ENCODE measurements around the gene ANTXR1.
"Not testable (repeated sequence)": the region's sequence is repeated elsewhere in the genome, so short reads cannot be mapped to it uniquely, and the experiment has no call there.

ANTXR1 gene

GRCh38 chr2:69244882-69245281, 231.9 kb downstream of the ANTXR1 start:
- no peak for DNase-seq

GRCh38 chr2:69247583-69247982, 234.6 kb downstream of the ANTXR1 start:
- no peak for DNase-seq

GRCh38 chr2:69248232-69248631, 235.3 kb downstream of the ANTXR1 start:
- no peak for DNase-seq

- DNase-seq = no peak
Measured at GRCh38 chr2:69250981-69251380, 238.0 kb downstream of the ANTXR1 start.

GRCh38 chr2:69251943-69252342, 239.0 kb downstream of the ANTXR1 start:
- no peak for DNase-seq

- no peak for DNase-seq
Measured at GRCh38 chr2:69253112-69253511, 240.1 kb downstream of the ANTXR1 start.

- no peak for DNase-seq
Measured at GRCh38 chr2:69253611-69254301, 240.8 kb downstream of the ANTXR1 start.

GRCh38 chr2:69255760-69256159, 242.8 kb downstream of the ANTXR1 start:
- no peak for DNase-seq

- DNase-seq = not testable (repeated sequence)
Measured at GRCh38 chr2:69259994-69260591, 247.1 kb downstream of the ANTXR1 start.

GRCh38 chr2:69260666-69261065, 247.7 kb downstream of the ANTXR1 start:
- no peak for DNase-seq

- no peak for DNase-seq
Measured at GRCh38 chr2:69269330-69269729, 256.4 kb downstream of the ANTXR1 start.

- no peak for DNase-seq
Measured at GRCh38 chr2:69271831-69272257, 258.9 kb downstream of the ANTXR1 start.

GRCh38 chr2:69272803-69273471, 260.0 kb downstream of the ANTXR1 start:
- DNase-seq = no peak

- no peak for DNase-seq
Measured at GRCh38 chr2:69275490-69275889, 262.5 kb downstream of the ANTXR1 start.

- DNase-seq = no peak
Measured at GRCh38 chr2:69278366-69278765, 265.4 kb downstream of the ANTXR1 start.

GRCh38 chr2:69279211-69279610, 266.2 kb downstream of the ANTXR1 start:
- DNase-seq = no peak

- no peak for DNase-seq
Measured at GRCh38 chr2:69279931-69280681, 267.1 kb downstream of the ANTXR1 start.

GRCh38 chr2:69280796-69281412, 267.9 kb downstream of the ANTXR1 start:
- DNase-seq = no peak

GRCh38 chr2:69285379-69285894, 272.5 kb downstream of the ANTXR1 start:
- DNase-seq = no peak

- no peak for DNase-seq
Measured at GRCh38 chr2:69287544-69287943, 274.6 kb downstream of the ANTXR1 start.

GRCh38 chr2:69288429-69288828, 275.4 kb downstream of the ANTXR1 start:
- no peak for DNase-seq

- DNase-seq = no peak
Measured at GRCh38 chr2:69291004-69291650, 278.1 kb downstream of the ANTXR1 start.

All from activated CD4-positive, alpha-beta T cell treated with anti-CD3 and anti-CD28 coated beads, Interleukin-2, amount 50 U/mL, for 1 hour (primary cell).